HG02943 (cell line): Measurements from ENCODE around the gene GRIK4.

Experiments used
- ATAC-seq: cut with Tn5 transposase; IDR thresholded peaks from one replicate; pipeline ENCODE4 v1.9.1; 2021; ENCODE audit warnings: mild to moderate bottlenecking, low read depth, moderate library complexity; ENCODE audit not compliant: unreplicated experiment

Gene GRIK4

DNA sequence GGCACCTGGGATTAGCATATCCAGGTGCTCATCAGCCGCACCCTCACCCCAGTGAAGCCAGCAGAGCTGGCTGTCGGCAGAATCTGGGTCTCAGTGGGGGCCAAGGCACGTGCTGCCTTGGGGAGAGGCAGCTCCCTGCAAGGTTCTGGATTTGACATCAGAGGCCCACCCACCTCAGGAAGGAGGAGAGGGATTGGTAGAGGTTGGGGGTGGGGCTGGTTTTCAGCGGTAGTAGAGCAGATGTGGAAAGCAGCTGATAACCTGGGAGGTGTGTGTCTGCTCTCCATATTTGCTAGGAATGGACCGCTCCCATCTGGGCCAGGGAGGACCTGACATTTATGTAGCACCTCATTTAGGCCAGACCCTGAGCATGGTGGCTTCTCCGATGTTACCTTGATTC, 147.5 kb downstream of the GRIK4 start:
- ATAC-seq, result no peak

DNA sequence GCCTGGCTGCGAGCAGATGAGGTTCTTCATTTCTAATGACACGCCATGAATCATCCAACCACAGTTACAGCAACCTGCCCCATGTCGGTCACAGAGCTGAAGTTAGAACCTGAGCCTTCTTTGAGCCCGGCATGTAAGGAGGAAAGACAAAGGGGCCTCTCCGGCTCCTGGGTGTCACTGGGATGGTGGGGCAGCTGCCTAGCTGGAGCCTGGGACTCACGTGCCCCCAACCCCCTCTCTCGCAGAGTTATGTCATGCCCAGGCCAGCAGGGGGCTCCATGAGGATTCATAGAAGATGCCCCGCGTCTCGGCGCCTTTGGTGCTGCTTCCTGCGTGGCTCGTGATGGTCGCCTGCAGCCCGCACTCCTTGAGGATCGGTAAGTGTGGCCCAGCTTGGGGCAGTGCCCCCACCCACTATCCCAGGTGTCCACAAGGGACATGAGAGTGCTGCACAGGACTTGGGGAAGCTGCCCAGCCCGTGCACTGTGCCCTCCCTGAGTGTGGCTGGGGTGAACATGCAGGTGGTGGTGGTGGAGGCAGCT, 148.5 kb downstream of the GRIK4 start:
- ATAC-seq, result no peak

DNA sequence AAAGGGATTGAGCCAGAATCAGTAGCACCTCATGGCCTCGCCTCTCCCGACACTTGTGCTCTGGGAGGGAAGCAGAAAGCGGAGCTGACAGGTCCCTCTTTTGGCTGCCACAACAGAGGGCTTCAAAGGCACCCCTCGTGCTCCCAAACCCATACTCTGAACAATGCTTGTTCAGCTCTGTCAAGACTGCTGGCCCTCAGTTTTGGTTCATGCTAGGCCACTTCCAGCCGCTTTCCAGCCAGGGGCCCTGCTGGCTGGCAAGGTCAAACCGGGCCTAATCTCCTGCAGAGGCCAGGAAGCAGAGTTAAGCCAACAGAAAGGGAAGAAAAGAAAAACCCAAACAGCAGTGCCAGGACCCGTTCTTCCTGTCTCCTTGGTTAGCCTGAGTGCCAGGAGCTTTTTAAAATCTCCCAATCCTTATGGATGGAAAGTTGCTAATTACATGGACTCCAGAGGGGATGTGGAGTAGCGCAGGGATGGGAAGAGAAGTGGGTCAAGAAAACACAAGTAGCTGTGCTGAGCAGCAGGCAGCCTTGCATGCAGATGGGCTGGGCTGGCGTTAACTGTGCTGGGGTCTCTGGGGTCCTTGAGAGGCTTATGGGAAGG, 150.6 kb downstream of the GRIK4 start:
- ATAC-seq, result no peak

DNA sequence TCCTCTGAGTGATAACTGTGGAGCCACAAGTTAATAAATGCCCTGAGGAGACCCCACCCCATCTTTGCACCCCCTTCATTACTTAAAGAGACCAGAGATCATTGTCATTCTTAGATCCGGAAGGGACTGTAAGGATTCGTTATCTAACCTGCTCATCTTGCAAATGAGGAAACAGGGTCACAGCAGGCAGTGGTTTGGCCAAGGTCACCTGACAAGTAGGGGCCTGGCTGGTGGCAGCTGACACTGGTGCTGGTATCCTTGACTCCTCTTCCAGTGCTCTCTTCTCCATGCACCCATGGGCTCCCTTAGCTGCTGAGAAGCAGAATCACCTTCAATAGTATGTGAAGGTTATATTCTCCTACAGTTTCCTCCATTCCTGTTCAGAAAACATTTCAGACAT, 151.6 kb downstream of the GRIK4 start:
- no peak for ATAC-seq

DNA sequence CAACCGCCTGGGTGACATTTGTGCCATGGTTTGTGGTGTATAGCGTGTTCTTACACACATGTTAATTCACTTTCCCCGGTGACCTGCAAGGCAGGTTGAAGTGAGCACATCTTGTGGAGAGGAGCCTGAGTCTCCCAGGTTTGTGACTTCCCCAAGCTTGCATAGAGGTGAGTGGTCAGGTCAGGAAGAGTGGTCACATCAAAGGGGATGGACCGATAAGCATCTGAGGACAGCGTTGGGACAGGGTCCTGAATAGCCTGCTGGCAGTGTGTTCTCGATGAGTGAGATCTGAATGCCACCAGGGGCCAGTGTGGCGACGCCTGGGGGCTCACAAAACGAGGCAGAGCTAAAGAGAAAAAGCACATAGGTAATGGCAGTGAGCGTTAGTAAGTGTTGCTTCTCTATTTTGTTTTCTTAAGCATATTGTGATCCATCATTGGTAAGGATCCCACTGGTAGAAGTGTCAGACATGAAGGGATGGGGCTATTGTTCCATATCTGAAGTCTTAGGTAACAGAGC, 154.6 kb downstream of the GRIK4 start:
- ATAC-seq, result no peak

DNA sequence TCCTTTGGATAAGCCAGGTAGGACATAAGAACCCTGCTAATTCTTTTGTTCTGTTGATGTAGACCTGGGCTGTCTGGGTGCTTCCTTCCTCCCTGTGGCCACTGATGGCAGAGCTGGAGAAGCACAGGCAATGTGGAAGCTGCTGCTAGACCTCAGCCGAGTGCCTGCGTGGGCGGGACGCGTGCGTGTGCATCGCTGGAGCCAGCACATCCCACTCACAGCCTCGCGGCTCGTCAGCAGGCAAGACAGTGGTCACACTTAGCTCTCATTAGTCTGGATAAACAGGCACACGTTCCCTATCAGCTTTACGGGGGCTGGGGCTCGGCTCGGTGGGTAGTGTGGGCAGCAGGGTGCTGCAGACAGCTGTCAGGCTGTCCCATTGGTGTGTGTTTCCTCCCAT, 155.7 kb downstream of the GRIK4 start:
- ATAC-seq, result no peak

DNA sequence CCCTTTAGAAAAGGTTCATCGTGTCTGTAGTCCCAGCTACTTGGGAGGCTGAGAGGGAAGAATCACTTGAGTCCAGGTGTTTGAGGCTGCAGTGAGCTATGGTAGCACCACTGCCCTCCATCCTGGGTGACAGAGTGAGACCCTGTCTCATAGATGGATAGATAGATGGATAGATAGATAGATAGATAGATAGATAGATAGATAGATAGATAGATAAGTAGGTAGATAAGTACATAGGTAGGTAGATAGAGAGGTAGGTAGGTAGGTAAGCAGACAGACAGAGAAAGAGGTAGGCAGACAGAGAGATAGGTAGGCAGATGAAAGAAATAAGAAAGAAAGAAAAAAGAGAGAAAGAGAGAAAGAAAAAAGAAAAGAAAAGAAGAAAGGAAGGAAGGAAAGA, 156.4 kb downstream of the GRIK4 start:
- no peak for ATAC-seq

DNA sequence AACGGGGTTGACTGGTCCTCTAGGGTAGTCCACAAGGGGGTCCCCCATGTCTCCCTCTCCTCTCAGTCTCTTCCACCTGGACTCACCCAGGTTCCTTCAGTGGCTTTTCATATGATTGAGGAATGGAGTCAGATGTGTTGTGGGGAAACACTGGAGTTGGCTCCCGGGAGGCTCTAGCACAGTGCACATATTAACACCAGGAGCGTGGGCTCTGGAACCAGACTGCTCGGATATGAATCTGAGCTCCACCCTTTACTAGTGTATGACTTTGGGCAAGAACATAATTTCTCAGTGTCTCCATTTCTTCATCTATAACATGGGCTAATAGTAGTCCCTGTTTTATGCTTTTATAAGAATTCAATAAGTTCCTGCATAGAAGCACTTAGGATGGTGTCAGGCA, 157.0 kb downstream of the GRIK4 start:
- ATAC-seq, result no peak

DNA sequence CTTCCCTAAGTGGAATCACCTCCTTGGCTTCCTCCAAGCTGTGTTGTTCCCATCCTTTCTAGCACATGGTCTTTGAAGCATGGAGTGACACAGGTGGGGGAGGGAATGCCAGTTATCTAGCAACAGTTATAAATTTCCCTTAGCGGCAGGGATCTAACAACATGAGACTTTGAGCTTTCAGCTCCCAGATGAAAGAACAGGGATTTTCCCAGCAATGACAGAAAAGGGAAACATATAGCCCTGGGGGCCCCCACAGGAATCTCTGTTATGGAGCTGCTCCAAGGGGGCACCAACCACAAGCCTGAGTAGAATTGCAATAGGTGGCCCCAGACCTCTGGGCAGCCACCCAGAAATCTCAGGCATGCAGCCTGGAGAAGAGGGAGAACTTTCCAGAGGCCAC, 163.0 kb downstream of the GRIK4 start:
- ATAC-seq, result no peak

DNA sequence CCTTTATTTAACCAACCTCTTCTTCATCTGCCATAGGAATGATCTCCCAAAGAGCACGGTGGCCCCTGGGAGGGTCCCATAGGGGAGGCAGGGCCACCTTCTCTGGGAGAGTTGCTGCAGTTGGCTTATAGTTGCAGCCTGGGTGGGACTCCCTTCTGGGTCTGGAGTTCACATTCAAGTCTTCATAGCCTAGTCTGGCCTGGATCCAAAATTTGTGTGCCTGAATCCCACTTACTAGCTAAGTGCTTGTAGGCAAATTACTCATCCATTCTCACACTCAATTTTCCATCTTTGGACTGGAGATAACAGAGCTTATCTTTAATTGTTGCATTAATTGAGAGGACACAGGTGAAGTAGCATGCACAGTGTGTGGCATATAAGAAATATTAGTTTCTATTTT, 163.6 kb downstream of the GRIK4 start:
- no peak for ATAC-seq

DNA sequence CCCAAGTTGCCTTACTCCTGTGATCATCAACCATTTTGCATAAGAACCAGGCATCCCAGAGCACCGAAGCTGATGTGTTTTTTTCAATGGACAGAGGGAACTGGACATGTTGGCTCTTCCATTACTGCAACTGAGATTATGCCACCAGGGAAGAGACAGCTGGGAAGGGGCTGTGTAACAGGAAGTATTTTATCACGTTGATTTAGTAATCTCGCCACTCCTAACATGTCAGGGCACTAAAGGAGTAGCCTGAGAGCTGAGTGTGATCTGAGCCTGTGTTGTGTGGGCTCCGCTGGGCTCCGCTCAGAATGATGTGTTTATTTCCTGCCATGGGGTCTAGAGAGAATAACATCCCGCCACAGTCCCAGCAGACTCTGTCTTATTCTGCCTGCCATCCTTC, 165.4 kb downstream of the GRIK4 start:
- ATAC-seq, result no peak

DNA sequence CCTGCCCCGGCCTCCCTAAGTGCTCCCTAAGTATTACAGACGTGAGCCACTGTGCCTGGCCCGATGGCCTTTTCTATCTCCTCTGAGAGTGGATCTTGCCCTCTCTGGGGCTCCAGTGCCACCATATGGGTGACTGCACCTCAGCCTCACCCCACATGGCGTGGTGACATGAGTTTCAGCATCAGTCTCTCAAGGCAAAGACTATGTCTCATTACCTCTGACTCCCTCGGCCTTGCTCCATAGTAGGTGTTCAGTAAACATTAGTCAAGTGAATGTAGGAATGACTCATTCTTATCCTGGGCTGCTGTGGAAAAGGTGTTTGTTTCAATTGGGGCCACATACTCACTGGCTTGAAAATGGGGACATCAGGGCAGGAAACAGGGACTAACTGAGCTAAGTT, 168.8 kb downstream of the GRIK4 start:
- ATAC-seq, result no peak

DNA sequence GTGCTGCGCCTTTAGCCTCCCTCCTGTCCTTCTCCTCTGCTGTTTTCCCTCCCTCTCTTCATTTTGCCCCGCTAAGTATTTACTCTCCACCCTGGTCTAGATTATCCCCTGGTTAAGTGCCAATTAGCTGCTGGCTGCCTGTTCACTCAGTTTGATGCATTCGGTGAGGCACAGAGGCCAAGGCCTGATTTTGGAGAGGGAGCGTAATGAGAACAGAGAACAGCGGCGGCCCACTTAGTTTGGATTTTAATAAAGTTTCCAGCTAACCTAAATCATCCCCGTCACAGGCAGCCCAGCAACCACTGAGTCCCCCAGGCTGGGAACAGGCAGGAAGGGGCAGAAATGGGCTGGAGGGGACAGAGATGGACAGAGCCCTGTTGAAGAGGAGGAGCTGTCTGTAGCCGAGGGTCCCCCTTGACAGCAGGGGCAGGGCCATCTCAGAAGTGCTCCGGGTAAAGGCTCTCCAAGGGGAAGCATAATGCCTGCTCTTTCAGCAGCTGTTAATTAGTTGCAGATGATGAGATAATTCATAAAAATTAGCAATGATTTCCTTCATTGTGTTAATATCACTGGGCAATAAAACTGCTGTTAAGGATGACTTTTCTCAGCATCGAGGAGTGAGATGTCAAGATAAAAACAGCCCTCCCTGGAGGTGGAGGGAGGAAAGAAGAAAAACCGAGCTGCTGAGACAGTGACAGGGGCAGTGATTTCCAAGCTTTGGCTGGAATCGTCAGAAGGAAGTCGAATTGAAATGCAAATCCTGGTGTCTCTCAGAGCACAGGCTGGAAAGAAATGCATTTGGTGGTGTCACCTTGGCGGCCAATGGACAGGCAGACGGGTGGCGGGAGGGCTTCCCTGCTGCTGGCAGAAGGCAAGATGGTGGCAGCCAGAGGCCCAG, 170.1 kb downstream of the GRIK4 start:
- ATAC-seq, result no peak

DNA sequence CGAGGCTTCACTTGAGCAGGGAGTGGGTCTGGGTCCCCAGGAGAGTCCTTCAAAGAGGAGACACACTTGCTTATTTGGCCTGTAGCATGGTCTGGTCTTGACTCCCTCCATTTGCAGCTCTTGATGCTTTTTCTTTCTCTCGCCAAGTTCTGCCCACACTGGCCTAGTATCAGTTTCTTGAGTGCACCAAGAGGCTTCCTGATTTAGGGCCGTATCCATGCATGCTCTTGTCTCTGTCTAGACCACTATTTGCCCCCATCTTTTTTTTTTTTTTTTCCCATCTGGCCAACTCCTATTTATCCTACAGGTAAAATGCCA, 170.7 kb downstream of the GRIK4 start:
- no peak for ATAC-seq

DNA sequence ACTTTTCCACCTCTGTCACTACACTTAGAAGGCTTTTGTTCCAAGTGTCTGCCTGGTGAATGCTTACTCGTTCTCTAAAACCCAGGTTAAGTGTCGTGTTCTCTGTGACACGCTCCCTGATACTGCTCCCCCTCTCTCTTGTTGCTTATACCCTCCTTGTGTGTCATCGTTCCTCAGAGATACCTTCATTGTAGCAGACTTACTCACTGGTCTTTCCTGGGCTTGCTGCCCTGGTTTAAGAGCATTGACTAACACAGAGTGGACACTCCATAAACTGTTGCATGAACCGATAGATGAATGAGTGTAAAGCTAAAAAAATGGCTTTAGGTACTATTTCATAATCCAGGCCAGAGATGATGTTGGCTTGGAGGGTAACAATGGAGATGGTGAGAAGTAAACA, 171.3 kb downstream of the GRIK4 start:
- no peak for ATAC-seq

DNA sequence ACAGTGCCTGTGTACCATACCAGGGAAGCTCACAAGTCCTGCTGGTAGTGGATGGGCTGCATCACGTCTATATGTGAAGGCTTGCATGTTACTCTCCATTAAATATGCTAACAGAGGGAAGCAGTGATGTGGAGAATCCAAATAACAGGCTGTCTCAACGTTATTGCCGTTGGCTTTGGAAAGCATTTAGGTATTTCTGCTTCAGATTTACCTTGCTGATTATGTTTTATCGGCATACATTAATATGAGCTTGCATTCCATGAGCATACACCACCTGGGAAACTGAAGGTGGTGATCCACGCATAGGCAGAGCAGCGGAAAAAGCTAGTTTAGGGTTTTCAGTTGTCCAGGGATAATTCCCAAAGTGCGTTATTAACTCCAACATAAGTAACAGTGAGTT, 175.0 kb downstream of the GRIK4 start:
- no peak for ATAC-seq

DNA sequence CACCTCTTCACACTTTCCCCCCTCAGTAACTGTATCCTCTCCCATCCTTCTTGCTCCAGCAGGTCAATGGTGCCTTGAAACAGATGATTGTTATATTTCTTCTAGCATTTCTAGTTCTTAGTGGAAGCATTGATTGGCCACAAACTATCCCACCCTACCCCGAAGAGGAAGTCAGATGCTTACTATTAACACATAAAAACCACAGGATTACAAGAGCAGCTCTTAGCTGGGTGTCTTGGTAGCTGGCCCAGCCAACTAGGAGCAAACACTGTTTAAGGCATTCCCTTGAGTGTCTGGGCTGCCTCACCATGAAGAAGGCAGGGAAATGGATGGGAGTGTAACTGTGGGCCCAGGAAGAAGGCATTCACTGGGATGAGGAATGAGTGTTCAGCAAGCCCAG, 176.6 kb downstream of the GRIK4 start:
- no peak for ATAC-seq

DNA sequence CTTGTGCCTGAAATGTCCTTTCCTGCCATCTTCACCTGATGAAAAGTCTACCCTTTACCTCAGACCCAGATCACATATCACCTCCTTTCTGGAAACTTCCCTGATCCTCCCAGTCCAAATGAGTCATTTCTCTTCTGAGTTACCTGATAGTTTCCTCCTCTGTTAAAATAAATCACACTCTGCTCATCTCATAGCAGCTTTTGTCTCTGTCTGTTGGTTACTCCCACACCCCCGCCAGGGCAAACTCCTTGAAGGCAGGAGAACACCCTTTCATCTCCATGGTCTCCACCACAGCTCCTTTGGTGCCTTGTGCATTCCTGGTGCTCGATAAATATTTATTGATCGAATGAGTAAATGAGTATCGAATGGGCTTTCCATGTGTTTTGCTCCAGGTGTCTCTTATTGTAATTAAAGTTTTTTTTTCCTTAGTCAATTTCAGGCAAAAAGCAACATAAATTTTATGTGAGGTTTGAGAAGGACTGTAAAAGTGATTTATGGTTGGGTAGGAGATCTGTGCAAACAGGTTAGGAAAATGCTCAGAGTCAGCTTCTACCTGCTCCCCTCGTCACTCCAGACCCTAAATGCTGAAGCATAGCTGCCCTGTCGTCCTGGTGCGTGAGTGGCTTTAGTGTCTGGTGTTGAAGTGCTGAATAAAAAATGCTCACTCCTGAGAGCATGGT, 178.2 kb downstream of the GRIK4 start:
- no peak for ATAC-seq

DNA sequence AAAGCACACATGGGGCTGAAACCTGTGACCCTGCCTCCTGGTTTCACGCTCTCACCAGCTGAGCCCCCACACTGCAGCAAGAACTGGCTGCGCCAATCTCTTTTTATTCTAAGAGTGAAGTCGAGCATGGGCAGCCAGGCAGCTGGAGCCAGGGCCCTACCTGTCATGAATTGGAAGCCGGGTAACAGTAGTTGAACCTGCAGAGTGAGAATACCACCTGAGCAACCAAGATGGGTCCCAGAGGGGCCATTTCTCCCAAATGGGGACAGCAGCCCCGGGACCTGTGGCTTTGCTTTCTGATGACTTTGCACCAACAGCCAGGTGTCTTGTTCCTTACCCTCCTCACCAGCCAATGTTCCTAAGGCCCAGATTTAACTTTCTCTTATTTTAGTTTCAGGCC, 178.9 kb downstream of the GRIK4 start:
- ATAC-seq, result no peak

DNA sequence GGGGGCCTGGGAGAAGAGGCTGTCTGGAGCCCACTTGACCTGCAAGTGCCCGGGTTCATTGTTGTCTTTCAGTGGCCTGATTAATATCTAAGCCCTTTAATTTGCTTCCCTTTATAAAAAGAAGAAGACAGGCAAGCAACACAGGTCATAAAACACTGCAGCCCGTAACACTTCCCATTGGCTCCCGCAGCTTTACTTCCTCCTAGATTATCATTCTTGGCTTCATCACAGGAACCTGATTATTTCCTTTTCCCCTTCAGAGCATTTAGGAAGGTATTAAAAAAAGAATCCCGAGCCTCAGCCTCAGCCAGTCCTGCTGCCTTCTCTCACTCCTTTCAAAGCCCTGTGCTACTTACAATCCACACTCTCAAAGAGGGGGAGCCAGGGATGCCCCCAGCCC, 183.2 kb downstream of the GRIK4 start:
- no peak for ATAC-seq

DNA sequence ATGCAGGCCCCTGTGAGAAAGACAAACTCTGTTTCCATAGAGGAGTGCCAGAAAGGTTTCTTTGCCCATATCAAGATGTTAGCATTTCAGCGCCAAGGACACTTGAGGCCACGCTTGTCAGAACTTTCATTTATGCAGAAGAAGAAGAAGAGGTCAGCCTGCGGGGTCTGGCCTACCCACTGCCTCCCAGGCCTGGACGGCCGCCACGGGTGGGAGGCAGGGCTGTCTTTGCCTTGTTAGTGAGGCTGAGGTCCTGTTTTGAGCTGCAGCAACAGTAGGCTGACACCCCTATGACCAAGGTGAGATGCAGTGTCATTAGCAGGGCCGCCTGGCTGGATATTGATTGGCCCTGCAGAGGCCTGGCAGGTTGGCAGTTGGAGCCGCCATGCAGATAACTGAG, 183.9 kb downstream of the GRIK4 start:
- no peak for ATAC-seq
